GM18505 (cell line): ENCODE measurements around the gene CLDN14.
A peak's percentile ranks its signal among the peaks of the same experiment; 100 is the strongest.

Source experiments
- ATAC-seq: cut with Tn5 transposase; IDR thresholded peaks from one replicate; pipeline ENCODE4 v1.9.1; 2021; ENCODE audit not compliant: unreplicated experiment
- POLR2A ChIP-seq: IDR thresholded peaks from 4 replicates; pipeline ENCODE4 v1.6.1; 2011; ENCODE audit warnings: borderline replicate concordance; ENCODE audit not compliant: insufficient read depth, insufficient read length; ENCODE audit errors: extremely low read depth

Gene CLDN14

GRCh38 chr21:36450511-36450910 is 29.4 kb downstream of the CLDN14 start:
- no peak for TF ChIP-seq POLR2A
- ATAC-seq = no peak

- no peak for ATAC-seq
- no peak for TF ChIP-seq POLR2A
Measured at GRCh38 chr21:36446301-36446700, 33.6 kb downstream of the CLDN14 start.

- no peak for TF ChIP-seq POLR2A
- ATAC-seq = no peak
Measured at GRCh38 chr21:36441715-36442114, 38.2 kb downstream of the CLDN14 start.

- no peak for TF ChIP-seq POLR2A
- no peak for ATAC-seq
Measured at GRCh38 chr21:36437745-36438128, 42.2 kb downstream of the CLDN14 start.

- ATAC-seq = no peak
- no peak for TF ChIP-seq POLR2A
Measured at GRCh38 chr21:36436829-36437744, 42.8 kb downstream of the CLDN14 start.

- no peak for TF ChIP-seq POLR2A
- no peak for ATAC-seq
Measured at GRCh38 chr21:36434144-36434543, 45.8 kb downstream of the CLDN14 start.

- ATAC-seq = no peak
- TF ChIP-seq POLR2A = no peak
Measured at GRCh38 chr21:36433059-36433709, 46.7 kb downstream of the CLDN14 start.

GRCh38 chr21:36431252-36431651 is 48.7 kb downstream of the CLDN14 start:
- no peak for TF ChIP-seq POLR2A
- ATAC-seq = no peak

GRCh38 chr21:36430841-36431240 is 49.1 kb downstream of the CLDN14 start:
- no peak for TF ChIP-seq POLR2A

GRCh38 chr21:36429947-36430546 is 49.9 kb downstream of the CLDN14 start:
- no peak for TF ChIP-seq POLR2A

More at GRCh38 chr21:36430841-36431240, 49.1 kb downstream of the CLDN14 start:
- ATAC-seq = no peak

GRCh38 chr21:36428761-36429432 is 51.0 kb downstream of the CLDN14 start:
- ATAC-seq = no peak
- no peak for TF ChIP-seq POLR2A

More at GRCh38 chr21:36429947-36430546, 49.9 kb downstream of the CLDN14 start:
- ATAC-seq = peak; percentile 88

- TF ChIP-seq POLR2A = no peak
- ATAC-seq = no peak
Measured at GRCh38 chr21:36427502-36427901, 52.4 kb downstream of the CLDN14 start.

GRCh38 chr21:36425286-36425685 is 54.6 kb downstream of the CLDN14 start:
- TF ChIP-seq POLR2A = no peak
- ATAC-seq = no peak

GRCh38 chr21:36424592-36424991 is 55.3 kb downstream of the CLDN14 start:
- no peak for TF ChIP-seq POLR2A
- no peak for ATAC-seq
